ENCODE results near the gene CCDC51.
"Not testable (repeated sequence)": the region's sequence is repeated elsewhere in the genome, so short reads cannot be mapped to it uniquely, and the experiment has no call there.

CCDC51 gene

DNA sequence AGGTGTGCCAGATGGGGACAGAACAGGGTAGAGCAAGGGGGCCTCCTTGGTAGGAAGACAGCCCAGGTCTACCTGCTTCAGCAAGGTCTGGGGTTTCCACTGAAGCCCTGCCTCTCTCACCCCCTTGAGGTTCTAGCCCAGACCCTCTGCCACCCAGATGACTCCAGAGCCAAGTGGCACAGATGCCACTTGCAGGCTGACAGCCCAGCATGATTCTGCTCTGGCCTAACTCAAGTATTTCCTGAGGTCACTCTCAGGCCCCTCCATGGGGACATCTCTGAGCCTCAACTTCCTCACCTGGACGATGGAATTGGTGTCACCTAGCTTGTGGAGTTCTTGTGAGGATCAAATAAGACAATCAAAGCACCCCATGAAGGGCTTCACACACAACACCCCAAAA is 33.9 kb downstream of the CCDC51 start:
- DNase-seq (ENCODE audit: low read depth): no peak

GRCh38 chr3:48405343-48405881 is 34.5 kb downstream of the CCDC51 start:
- no peak for DNase-seq (ENCODE audit: low read depth)

DNA sequence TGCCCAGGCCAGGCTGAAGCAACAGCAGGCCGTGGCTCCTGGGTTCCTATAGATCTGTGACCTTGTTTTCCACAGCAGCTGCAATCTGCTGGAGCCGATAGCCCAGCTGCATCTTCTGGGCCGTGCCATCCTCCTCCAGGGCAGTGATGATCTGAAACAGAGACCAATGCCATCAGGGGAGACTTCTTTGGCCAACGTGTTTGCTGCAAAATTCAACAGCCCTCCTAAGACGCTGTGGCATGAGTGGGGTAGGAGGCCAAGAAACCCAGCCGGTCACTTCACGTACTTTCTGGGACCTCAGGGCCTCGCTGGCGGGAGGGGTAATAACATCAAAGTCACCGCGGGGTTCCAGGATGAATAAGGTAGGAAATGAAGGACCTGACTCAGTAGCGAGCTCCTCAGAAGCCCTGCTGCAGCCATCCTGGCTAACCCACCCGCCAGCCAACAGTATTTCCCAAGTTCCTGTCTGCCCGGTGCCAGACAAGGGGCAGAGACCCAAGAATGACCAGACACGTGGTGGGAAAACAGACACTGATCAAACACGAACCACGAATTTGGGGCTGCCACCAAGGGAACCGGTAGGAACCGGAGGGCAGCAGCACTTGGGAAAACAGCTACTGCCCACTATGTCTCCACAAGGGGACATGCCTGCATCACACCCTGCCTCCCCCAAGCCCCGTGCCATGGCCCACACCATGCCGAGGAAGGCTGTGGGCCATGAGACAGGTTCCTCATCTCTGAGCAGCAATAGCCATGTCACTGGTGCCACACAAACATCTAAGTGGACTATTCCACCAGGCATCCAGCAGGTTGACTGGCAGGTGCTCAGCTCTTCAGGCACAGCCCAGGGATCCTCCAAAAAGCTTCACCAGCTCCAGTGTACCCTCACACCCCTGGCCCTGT is 35.2 kb downstream of the CCDC51 start:
- DNase-seq (ENCODE audit: low read depth): no peak

- no peak for DNase-seq (ENCODE audit: low read depth)
Observed at GRCh38 chr3:48403533-48404439, 36.1 kb downstream of the CCDC51 start.

GRCh38 chr3:48402907-48403306 is 37.0 kb downstream of the CCDC51 start:
- no peak for DNase-seq (ENCODE audit: low read depth)

DNA sequence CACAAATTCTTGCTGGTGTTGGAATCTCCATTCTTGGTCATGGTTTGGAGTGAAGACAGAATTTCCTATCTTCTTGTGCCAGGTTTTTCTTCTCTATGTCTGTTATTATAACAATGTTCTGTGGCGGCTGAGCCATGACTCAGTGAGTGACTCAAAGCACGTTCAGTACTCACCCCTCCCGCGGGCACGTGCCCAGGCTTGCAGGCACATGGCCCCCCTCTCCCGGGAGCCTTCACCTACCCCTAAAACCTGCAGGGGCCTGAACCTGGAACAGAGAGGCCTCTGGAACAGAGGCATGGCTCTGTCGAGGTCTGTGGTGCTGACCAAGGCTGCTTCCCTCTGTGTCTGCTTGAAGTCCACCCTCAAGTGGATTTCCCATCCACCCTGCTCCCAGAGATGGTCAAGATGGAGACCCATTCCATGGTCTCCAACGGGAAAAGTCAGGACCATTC is 37.6 kb downstream of the CCDC51 start:
- DNase-seq (ENCODE audit: low read depth): no peak

DNA sequence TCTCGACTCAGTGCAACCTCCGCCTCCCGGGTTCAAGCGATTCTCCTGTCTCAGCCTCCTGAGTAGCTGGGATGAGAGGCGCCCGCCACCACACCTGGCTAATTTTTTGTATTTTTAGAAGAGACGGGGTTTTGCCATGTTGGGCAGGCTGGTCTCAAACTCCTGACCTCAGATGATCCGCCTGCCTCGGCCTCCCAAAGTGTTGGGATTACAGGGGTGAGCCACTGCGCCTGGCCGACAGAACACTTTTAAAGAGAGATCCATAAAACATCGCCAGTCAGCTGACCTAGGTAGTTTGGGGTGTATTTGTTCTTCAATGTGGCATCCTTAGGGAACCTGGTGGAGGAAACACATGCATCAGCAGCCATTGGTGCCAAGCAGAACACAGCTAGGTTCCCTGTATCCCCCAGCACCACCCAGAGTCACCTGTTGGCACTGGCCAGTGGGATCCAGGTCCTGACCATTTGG is 38.5 kb downstream of the CCDC51 start:
- DNase-seq (ENCODE audit: low read depth): not testable (repeated sequence)

DNA sequence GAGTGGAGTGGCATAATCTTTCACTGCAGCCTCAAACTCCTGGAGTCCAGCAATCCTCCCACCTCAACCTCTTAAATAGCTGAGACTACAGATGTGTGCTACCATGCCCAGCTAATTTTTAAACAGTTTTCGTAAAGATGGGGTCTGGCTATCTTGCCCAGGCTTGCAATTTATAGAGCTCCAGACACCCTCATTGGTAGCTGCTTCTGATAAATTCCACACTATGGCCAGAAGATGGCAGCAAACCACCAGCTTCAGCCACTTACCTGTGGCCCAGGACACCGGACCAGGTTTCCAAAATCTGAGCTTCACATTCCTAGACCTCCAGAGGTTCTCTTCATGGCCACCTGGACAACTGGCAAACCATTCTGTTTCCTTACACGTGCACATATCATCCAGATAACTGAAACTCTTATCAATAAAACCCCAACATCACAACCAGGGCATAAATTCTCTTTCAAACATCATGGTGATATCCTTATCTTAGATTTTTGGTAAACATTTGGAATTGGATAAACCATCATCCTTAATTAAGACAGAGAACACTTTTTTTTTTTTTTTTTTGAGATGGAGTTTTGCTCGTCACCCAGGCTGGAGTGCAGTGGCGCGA is 39.0 kb downstream of the CCDC51 start:
- DNase-seq (ENCODE audit: low read depth): peak; percentile 46

DNA sequence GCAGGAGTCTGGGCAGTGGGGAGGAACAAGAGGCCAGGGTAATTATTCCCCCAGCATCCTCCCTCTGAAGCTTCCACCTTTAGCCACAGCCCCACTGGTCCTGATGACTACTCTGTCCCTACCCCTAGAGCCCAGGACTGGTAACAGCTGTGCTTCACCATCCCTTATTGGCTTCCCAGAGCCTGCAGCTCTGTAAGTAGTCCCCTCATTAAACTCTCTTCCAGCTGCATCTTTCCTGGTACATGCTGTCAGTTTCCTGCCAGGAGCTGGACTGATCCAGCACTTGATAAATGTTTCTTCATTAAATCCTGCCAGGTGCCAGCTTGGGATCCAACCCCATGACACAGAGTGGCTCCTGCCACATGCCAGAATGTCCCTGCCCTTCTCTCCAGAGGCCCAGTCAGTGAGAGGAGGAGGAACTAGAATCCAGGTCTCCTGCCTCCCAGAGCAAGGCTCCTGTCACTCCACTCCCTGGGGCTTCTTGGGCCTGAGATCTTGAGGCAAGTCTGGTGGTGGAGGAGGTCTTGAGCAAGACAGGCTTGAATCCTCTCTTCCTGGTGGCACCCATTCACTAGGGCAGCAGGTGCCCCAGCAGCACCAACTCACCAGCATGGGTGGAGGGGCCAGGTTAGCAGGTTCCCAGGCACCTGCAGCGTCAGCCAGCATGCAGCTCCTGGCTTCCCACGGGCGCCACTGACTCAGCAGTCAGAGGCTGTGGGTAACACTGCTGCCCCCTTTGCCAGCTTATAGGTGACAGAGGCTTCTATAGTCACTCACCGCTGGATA is 40.3 kb downstream of the CCDC51 start:
- DNase-seq (ENCODE audit: low read depth): no peak

DNA sequence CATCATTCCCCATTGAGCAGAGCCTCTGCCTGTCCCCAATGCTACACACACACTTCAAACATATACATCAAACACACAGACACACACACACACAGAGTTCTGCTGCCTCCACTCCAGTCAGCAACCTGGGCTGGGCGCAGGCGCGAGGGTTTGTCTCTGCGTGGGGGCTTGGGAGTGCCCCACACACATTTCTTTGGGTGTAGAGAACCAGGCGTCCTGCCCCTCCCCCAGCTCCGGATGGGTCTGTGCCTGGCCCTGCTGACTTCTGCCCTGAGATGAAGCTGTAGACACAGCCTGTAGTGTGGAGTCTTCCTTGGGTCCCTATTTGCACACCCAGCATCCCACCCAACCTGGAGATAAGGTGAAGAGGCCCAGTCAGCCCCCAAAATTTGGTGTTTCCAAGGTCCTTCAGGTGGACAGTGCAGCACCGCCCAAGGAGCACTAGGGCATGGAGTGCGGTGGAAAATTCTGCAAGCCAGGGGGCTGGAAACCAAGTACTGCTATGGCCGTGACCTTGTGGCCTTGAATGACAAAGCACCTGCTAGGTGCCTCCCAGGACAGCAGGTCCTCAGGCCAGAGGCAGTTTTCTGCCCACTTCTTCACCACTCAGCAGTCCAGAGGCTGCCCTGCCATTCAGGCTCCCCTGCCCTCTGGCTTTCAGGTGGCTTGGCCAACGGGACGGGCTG is 41.1 kb downstream of the CCDC51 start:
- no peak for DNase-seq (ENCODE audit: low read depth)

- no peak for DNase-seq (ENCODE audit: low read depth)
Observed at GRCh38 chr3:48397767-48398681, 41.9 kb downstream of the CCDC51 start.

DNA sequence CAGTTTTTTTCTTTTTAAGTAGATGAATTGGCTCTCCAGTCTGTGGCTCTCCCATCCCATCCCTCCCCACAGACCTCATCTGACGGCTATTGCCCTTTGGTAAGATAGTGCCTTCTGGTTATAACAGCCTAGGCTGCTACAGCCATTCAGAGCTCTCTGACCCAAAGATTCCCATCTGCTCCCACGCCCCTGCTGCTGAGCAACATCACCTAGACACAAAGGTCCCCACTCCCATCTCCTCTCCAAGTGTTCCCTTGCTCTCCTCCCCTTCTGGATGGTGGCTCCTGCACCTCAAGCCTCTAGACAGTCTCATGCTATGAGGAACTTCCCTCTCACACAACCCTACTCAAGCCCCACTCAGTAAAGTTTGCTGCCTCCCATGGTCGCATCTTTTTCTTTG is 44.2 kb downstream of the CCDC51 start:
- DNase-seq (ENCODE audit: low read depth): no peak

DNA sequence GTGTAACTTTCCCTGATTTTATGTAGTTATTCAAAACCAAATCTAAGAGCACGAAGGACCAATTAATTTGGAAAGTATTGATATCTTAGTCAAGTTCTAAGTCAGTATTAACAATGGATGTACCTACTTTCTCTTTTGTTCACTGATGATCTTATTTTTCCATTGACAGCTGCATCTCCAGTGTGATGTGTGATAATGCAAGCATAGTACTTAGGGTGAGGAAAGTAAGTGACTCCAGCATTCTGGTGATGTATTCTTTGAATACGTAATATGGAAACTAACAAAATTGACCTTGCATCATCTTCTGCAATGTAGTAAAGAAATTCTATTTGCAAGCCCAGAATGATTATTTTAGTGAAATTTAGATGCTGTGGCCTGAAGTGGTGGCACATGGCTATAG is 45.5 kb downstream of the CCDC51 start:
- DNase-seq (ENCODE audit: low read depth): no peak

DNA sequence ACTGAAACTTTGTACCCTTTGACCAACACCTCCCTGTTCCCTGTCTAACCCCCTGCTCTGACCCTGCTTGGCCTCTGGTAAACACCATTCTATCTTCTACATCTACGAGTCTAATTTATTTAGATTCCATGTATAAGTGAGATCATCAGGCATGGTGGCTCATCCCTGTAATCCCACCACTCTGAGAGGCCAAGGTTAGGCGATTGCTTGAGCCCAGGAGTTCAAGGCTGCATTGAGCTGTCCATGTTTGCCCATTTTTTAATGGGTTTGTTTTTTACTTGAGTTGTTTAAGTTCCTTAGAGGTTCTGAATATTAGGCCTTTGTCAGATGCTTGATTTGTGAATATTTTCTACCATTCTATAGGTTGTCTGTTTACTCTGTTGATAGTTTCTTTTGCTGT is 51.0 kb downstream of the CCDC51 start:
- no peak for DNase-seq (ENCODE audit: low read depth)

DNA sequence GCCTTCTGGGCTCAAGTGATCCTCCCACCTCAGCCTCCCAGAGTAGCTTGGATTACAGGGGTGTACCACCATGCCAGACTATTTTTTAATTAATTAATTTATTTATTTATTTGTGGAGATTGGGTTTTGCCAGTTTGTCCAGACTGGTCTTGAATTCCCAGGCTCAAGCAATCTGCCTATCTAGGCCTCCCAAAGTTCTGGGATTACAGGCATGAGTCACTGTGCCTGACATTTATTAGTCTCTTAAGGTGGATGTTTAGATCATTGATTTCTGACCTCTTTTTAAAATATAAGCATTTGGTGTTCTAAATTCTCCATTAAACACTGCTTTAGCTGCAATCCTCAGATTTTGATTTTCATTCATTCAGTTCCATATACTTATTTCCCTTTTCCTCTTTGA is 52.3 kb downstream of the CCDC51 start:
- no peak for DNase-seq (ENCODE audit: low read depth)
